Fibroblast of pulmonary artery (primary cell): ENCODE results near the gene NOP9.

Experiments used
- DNase-seq: peaks from one replicate; pipeline ENCODE4 v3.0.0-alpha.2; 2010; ENCODE audit warnings: low read depth
- H3K4me3 ChIP-seq: replicated peaks from 2 replicates; pipeline ENCODE4 v1.5.1; 2011; ENCODE audit warnings: low read depth, mild to moderate bottlenecking, control low read depth, low read length, moderate library complexity
- TF ChIP-seq, protein P1 (sequence below): IDR thresholded peaks from 2 replicates; pipeline ENCODE4 v1.5.1; 2011; ENCODE audit warnings: mild to moderate bottlenecking, control low read depth, low read length, inconsistent platforms; ENCODE audit errors: missing control alignments

Gene NOP9

DNA sequence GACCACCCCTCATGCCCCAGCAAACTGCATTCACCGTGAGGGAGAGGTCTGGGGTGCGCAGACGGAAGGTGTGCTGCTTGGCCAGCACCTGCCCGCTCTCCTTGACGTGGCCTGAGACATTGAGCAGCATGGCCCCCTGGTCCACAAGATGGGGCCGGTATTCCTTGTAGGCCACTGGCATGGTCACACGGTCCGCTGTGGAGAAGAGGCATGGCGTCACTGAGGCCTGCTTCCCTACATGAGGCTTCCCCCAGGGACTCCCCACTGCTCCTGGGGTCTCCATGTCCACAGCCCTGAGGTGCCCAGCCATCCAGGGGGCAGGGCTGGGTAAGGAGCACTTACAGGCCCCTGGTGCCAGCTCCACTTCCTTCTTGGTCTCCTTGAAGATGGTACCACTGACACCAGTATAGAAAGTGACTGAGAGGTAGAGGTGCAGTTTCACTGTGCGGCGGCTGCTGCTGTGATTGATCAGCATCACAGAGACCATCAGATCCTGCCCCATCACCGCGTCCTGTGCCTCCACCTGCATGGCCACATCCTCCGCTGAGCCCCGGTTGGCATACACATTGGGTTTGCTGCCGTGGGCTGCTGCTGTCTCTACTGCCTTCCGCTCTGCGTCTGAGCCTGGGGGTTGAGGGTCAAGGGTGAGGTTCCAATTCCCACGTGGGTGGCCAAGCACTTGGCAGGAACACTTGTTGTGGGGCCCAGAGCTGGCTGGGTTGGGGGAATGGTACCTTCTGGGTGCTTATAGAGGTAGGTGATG lies 44.8 kb upstream of the NOP9 start:
- TF ChIP-seq, protein P1, sequence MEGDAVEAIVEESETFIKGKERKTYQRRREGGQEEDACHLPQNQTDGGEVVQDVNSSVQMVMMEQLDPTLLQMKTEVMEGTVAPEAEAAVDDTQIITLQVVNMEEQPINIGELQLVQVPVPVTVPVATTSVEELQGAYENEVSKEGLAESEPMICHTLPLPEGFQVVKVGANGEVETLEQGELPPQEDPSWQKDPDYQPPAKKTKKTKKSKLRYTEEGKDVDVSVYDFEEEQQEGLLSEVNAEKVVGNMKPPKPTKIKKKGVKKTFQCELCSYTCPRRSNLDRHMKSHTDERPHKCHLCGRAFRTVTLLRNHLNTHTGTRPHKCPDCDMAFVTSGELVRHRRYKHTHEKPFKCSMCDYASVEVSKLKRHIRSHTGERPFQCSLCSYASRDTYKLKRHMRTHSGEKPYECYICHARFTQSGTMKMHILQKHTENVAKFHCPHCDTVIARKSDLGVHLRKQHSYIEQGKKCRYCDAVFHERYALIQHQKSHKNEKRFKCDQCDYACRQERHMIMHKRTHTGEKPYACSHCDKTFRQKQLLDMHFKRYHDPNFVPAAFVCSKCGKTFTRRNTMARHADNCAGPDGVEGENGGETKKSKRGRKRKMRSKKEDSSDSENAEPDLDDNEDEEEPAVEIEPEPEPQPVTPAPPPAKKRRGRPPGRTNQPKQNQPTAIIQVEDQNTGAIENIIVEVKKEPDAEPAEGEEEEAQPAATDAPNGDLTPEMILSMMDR: no peak
- no peak for DNase-seq
- H3K4me3 ChIP-seq: no peak overlapping the region

DNA sequence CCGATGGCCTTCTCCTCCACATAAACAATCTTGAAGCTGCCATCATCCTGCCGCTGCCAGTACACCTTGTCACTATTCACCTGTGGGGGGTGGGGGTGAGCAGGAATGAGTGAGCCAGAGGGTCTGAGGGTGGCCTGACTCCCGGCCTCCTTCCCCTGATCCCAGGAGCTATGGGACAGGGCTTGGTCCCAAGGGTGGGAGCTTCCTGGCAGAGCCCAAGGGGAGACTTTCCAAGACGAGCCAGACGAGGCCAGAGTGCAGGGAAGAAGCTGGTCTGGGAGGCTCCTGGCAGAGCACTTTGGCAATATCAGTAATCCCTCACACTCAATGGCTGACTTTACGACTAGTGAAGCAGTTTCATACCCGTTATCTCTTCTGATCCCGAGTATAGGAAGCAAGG lies 44.2 kb upstream of the NOP9 start:
- no peak overlapping the region for H3K4me3 ChIP-seq
- no peak for DNase-seq
- TF ChIP-seq, protein P1: no peak

DNA sequence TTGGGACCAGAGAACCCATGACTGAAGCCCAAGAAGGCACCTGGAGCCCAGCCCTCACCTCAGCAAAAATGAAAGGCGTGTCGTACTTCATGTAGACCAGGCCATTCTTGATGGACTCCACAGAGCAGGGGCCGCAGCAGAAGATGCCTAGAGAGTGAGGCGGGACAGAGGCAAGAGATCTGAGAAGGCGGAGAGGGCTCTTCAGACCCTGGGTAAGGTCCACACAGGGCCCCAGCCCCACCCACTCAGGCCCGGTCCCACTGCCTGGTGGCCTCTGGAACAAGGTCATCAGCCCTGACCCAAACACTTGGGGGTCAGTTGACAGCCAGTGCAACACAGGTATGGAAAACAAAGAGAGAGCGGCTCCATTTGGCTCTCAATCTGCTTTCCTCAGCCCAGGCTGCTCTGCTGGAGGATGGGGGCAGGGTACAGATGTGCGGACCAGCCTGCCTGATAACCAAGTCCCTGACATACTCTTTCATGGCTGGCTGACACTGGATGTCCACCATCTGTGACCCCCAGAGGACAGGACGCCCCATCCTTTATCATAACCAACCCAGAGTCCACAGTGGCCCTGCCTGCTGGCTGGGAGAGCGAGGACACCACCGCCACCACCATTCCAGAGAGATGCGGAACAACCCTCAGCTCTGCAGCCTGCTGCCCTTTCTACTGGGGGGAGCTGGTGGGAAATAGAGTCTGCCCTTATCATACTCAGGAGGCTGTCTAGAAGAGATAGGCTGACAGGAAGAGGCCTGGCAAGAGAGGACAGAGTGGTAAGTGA lies 43.5 kb upstream of the NOP9 start:
- H3K4me3 ChIP-seq: no peak overlapping the region
- TF ChIP-seq, protein P1: no peak
- no peak for DNase-seq

DNA sequence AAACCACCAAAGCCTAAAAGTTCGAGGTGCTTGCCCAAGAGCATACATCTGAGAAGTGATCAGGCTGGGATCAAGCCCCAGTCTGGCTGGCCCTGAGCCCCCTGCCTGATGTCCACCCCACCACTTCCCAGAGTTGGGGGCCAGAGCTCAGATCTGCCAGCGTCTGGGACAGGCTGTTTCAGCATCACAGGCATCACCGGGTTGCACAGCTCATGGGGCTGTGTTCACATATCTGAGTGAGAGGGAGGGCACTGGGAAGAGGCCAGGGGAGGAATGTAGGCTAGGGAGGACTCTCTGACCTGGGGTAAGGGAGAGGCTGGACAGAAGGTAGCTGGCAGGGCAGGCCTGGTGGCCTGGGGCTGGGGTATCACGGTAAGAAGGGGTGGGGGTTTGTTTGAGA lies 42.7 kb upstream of the NOP9 start:
- DNase-seq: no peak
- TF ChIP-seq, protein P1: no peak
- H3K4me3 ChIP-seq: no peak overlapping the region

DNA sequence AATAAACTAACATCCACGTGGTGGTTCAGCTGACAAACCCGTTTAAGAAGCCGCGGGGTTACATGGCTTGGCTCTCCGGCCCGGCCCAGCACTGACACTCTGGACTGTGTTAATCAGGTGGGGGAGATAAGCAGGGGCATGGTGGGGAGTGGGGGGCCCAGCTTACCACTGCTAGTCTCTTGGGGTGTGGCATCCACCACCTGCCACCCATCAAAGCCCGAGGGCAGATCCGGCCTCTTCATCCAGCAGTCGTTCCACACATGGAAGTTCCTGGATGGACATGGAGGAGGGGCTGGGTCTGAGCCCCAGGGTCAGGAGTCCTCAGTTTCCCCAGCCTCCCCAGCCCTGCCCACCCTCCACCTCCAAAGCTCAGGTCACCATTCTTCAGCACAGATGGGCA lies 41.5 kb upstream of the NOP9 start:
- no peak overlapping the region for H3K4me3 ChIP-seq
- DNase-seq: no peak
- TF ChIP-seq, protein P1: no peak

DNA sequence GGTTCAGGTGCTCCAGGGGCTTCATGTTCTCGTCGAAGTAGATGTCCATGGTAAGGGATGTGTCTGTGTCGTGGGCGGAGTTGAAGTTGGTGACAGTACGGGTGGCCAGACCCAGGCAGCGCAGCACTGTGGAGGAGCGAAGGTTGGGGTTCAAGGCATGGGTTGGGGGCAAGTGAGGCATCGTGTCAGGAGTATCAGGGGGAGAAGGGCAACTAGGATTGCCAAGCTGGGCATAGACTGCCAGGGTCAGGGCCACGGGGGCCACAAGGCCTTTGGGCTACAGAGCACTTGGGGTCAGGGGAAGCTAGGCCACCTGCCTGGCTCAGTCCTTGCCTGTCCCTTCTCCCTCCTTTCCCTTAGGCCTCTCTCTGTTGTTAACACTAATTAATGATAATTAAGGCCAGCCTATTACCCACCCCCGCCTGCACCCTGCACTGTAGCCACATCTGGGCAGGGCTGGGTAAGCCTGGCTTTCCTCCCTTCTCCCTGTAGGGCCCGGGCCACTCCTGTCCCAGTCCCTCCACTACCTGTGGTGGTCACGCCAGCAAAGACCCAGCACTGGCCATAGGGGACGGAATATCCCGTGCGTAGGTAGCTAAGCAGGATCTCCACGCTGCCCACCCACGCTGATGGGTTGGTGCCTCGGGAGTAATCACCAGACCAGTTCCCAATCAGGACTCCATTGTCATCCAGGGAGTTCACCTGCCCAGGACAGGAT lies 40.9 kb upstream of the NOP9 start:
- H3K4me3 ChIP-seq: no peak overlapping the region
- DNase-seq: no peak
- TF ChIP-seq, protein P1: no peak
